HEK293 (cell line): ENCODE data around the gene LRRC75A.
"Not testable (repeated sequence)": the region's sequence is repeated elsewhere in the genome, so short reads cannot be mapped to it uniquely, and the experiment has no call there.

Source experiments
- CTCF ChIA-PET: fragments of 350-600 bp; formaldehyde crosslinking; extraction: SDS; loops from one replicate; lab custom pipeline; 2021; ENCODE audit warnings: antibody characterized with exemption; lab: Yijun Ruan, JAX
- POLR2A ChIA-PET: fragments of 300-600 bp; formaldehyde crosslinking; extraction: SDS; loops from one replicate; lab custom pipeline; 2020; ENCODE audit warnings: antibody characterized with exemption, inconsistent platforms; lab: Yijun Ruan, JAX
- H3K27ac ChIP-seq: fragments of 200-500 bp; sonication (Bioruptor generic); 2 replicates; pipeline ENCODE4 v1.5.1; 2014; ENCODE audit warnings: low read depth, low read length, control low read depth, inconsistent platforms; ENCODE audit errors: extremely low read depth
- H3K36me3 ChIP-seq, 2 experiments: fragments of 200-500 bp in 1 of 2; sonication (Bioruptor generic) in 1 of 2; 1 replicate in 1 of 2; 2 replicates in 1 of 2; pipeline ENCODE4 v1.5.1; 2014 to 2017; ENCODE audit warnings: inconsistent platforms in 2 of 2, low read length in 2 of 2; ENCODE audit not compliant: control insufficient read depth in 2 of 2, insufficient read depth in 1 of 2
- H3K4me1 ChIP-seq: fragments of 200-500 bp; sonication (Bioruptor generic); 2 replicates; pipeline ENCODE4 v1.5.1; 2014; ENCODE audit warnings: mild to moderate bottlenecking, low read length, inconsistent platforms; ENCODE audit not compliant: control insufficient read depth, insufficient read depth
- H3K4me3 ChIP-seq: 2 replicates; pipeline ENCODE4 v1.5.1; 2011; ENCODE audit warnings: low read depth, mild to moderate bottlenecking, control low read depth, low read length, moderate library complexity
- H3K9me3 ChIP-seq: fragments of 200-500 bp; sonication (Bioruptor generic); 2 replicates; pipeline ENCODE4 v1.5.1; 2014; ENCODE audit warnings: low read depth, low read length, inconsistent platforms; ENCODE audit not compliant: control insufficient read depth, insufficient read depth
- HOXC10 ChIP-seq: sonication (generic); formaldehyde crosslinking; IDR thresholded peaks from 2 replicates; pipeline ENCODE4 v1.8.1; 2023; ENCODE audit warnings: mild to moderate bottlenecking, missing genetic modification reagents
- TCF7L2 ChIP-seq: IDR thresholded peaks from 2 replicates; pipeline ENCODE4 v1.6.1; 2011; ENCODE audit warnings: low read depth, mild to moderate bottlenecking, inconsistent platforms, low read length, moderate library complexity, borderline replicate concordance
- ZBTB1 ChIP-seq: fragments of 450-650 bp; formaldehyde crosslinking; IDR thresholded peaks from 2 replicates; pipeline ENCODE4 v1.5.1; 2016; ENCODE audit warnings: missing biosample characterization, missing genetic modification characterization
- ZBTB21 ChIP-seq: fragments of 450-650 bp; formaldehyde crosslinking; IDR thresholded peaks from 2 replicates; pipeline ENCODE4 v1.5.1; 2017; ENCODE audit warnings: missing biosample characterization, missing genetic modification characterization
- ZNF114 ChIP-seq: fragments of 450-650 bp; formaldehyde crosslinking; IDR thresholded peaks from 2 replicates; pipeline ENCODE4 v1.5.0; 2017; ENCODE audit warnings: missing biosample characterization, missing genetic modification characterization
- ZNF174 ChIP-seq: fragments of 450-650 bp; formaldehyde crosslinking; IDR thresholded peaks from 2 replicates; pipeline ENCODE4 v1.5.0; 2017; ENCODE audit warnings: missing biosample characterization, mild to moderate bottlenecking, missing genetic modification characterization
- ZNF2 ChIP-seq: fragments of 450-650 bp; formaldehyde crosslinking; IDR thresholded peaks from 2 replicates; pipeline ENCODE4 v1.5.1; 2016; ENCODE audit warnings: missing biosample characterization, missing genetic modification characterization
- ZNF335 ChIP-seq: fragments of 450-650 bp; formaldehyde crosslinking; conservative IDR thresholded peaks from 2 replicates; pipeline ENCODE4 v1.5.1; 2016; ENCODE audit warnings: missing biosample characterization, missing genetic modification characterization
- ZNF398 ChIP-seq: fragments of 450-650 bp; formaldehyde crosslinking; IDR thresholded peaks from 2 replicates; pipeline ENCODE4 v1.5.1; 2017; ENCODE audit warnings: missing biosample characterization, missing genetic modification characterization
- ZNF404 ChIP-seq: fragments of 450-650 bp; formaldehyde crosslinking; IDR thresholded peaks from 2 replicates; pipeline ENCODE4 v1.5.1; 2017; ENCODE audit warnings: missing biosample characterization, missing genetic modification characterization
- ZNF423 ChIP-seq: fragments of 450-650 bp; formaldehyde crosslinking; IDR thresholded peaks from 2 replicates; pipeline ENCODE4 v1.5.1; 2016; ENCODE audit warnings: missing biosample characterization, missing genetic modification characterization
- ZNF449 ChIP-seq: fragments of 450-650 bp; formaldehyde crosslinking; IDR thresholded peaks from 2 replicates; pipeline ENCODE4 v1.5.1; 2017; ENCODE audit warnings: missing biosample characterization, mild to moderate bottlenecking, missing genetic modification characterization, moderate library complexity
- ZNF518A ChIP-seq: fragments of 450-650 bp; formaldehyde crosslinking; conservative IDR thresholded peaks from 2 replicates; pipeline ENCODE4 v1.5.1; 2016; ENCODE audit warnings: low read depth, missing biosample characterization, missing genetic modification characterization
- ZNF548 ChIP-seq: fragments of 450-650 bp; formaldehyde crosslinking; IDR thresholded peaks from 2 replicates; pipeline ENCODE4 v1.5.1; 2016; ENCODE audit warnings: missing biosample characterization, missing genetic modification characterization
- ZNF654 ChIP-seq: fragments of 450-650 bp; formaldehyde crosslinking; IDR thresholded peaks from 2 replicates; pipeline ENCODE4 v1.5.1; 2016; ENCODE audit warnings: low read depth, missing biosample characterization, missing genetic modification characterization
- ZNF660 ChIP-seq: fragments of 450-650 bp; IDR thresholded peaks from 2 replicates; pipeline ENCODE4 v1.5.1; 2018; ENCODE audit warnings: missing biosample characterization, mild to moderate bottlenecking, missing genetic modification characterization
- ZNF677 ChIP-seq: fragments of 450-650 bp; IDR thresholded peaks from 2 replicates; pipeline ENCODE4 v1.5.0; 2018; ENCODE audit warnings: missing biosample characterization, mild to moderate bottlenecking, missing genetic modification characterization, moderate library complexity
- TF ChIP-seq, protein P1 (sequence below): fragments of 450-650 bp; formaldehyde crosslinking; conservative IDR thresholded peaks from 2 replicates; pipeline ENCODE4 v1.5.1; 2016; ENCODE audit warnings: low read depth, missing biosample characterization, missing genetic modification characterization
- TF ChIP-seq, protein P2 (sequence below): fragments of 450-650 bp; formaldehyde crosslinking; IDR thresholded peaks from 2 replicates; pipeline ENCODE4 v1.5.1; 2016; ENCODE audit warnings: missing biosample characterization, missing genetic modification characterization

Gene LRRC75A

DNA sequence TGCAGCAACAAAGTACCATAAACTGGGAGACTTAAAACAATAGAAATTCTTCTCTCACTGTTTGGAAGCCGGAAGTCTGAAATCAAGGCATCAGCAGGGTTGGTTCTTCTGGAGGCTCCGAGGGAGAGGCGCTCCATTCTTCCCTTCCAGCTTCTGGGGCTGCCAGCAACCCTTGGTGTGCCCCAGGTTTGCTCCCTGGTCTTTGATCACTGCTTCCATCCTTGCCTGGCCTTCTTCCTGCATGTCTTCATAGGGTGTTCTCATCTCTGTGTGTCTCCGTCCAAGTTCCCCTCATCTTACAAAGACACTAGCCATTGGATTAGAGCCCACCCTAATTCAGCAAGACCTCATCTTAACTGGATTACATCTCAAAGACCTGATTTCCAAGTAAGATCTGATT lies 35.3 kb upstream of the LRRC75A start:
- POLR2A ChIA-PET: no interaction called here
- CTCF ChIA-PET: no interaction called here
- H3K36me3 ChIP-seq: no peaks in the 10 kb centered on the region

DNA sequence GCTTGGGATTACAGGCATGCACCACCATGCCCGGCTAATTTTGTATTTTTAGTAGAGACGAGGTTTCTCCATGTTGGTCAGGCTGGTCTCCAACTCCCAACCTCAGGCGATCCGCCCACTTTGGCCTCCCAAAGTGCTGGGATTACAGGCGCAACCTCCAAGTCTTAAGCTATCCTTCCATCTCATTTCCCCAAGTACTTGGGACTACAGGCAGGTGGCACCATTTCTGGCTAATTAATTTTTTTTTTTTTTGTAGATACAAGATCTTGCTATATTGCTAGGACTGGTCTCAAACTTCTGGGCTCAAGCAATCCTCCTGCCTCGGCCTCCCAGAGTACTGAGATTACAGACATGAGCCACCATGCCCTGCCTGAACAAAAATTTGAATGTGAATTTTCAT lies 33.6 kb upstream of the LRRC75A start:
- H3K36me3 ChIP-seq, POLR2A ChIA-PET, H3K4me1 ChIP-seq, H3K27ac ChIP-seq, H3K9me3 ChIP-seq, H3K4me3 ChIP-seq: not testable (repeated sequence)
- CTCF ChIA-PET: interaction anchor here (0.6 to 2.3 kb wide), 3 partner anchors 16 to 225 kb away, joined by 4 to 17 read pairs (median 8); no protein-coding TSS in a partner anchor

More for the DNA sequence above, 35.3 kb upstream of the LRRC75A start:
- TF ChIP-seq, protein P1, sequence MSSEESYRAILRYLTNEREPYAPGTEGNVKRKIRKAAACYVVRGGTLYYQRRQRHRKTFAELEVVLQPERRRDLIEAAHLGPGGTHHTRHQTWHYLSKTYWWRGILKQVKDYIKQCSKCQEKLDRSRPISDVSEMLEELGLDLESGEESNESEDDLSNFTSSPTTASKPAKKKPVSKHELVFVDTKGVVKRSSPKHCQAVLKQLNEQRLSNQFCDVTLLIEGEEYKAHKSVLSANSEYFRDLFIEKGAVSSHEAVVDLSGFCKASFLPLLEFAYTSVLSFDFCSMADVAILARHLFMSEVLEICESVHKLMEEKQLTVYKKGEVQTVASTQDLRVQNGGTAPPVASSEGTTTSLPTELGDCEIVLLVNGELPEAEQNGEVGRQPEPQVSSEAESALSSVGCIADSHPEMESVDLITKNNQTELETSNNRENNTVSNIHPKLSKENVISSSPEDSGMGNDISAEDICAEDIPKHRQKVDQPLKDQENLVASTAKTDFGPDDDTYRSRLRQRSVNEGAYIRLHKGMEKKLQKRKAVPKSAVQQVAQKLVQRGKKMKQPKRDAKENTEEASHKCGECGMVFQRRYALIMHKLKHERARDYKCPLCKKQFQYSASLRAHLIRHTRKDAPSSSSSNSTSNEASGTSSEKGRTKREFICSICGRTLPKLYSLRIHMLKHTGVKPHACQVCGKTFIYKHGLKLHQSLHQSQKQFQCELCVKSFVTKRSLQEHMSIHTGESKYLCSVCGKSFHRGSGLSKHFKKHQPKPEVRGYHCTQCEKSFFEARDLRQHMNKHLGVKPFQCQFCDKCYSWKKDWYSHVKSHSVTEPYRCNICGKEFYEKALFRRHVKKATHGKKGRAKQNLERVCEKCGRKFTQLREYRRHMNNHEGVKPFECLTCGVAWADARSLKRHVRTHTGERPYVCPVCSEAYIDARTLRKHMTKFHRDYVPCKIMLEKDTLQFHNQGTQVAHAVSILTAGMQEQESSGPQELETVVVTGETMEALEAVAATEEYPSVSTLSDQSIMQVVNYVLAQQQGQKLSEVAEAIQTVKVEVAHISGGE (tag by site-specific recombination): no peak
- TF ChIP-seq ZNF2 (no peak), ZNF398 (tag by site-specific recombination) (no peak), ZNF518A (tag by site-specific recombination) (no peak), ZNF660 (tag by site-specific recombination) (no peak), ZNF404 (tag by site-specific recombination) (no peak), ZBTB1 (tag by site-specific recombination) (no peak), ZNF654 (tag by site-specific recombination) (no peak), HOXC10 (no peak), ZNF677 (tag by site-specific recombination) (no peak), ZNF114 (tag by site-specific recombination) (no peak), TCF7L2 (no peak), ZNF335 (tag by site-specific recombination) (no peak), ZNF174 (tag by site-specific recombination) (no peak), ZNF548 (tag by site-specific recombination) (no peak), ZBTB21 (no peak), ZNF423 (tag by site-specific recombination) (no peak), ZNF449 (tag by site-specific recombination) (no peak)
- TF ChIP-seq, protein P2, sequence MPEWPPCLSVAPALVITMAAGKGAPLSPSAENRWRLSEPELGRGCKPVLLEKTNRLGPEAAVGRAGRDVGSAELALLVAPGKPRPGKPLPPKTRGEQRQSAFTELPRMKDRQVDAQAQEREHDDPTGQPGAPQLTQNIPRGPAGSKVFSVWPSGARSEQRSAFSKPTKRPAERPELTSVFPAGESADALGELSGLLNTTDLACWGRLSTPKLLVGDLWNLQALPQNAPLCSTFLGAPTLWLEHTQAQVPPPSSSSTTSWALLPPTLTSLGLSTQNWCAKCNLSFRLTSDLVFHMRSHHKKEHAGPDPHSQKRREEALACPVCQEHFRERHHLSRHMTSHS (tag by site-specific recombination): no peak
- Histone ChIP-seq H3K27ac (no peak overlapping the region), H3K4me3 (no peak overlapping the region), H3K4me1 (no peaks in the 10 kb centered on the region), H3K9me3 (no peaks in the 10 kb centered on the region)
